GM23248 (cell line): ENCODE measurements around the gene HHEX.

Experiments used
- EZH2 ChIP-seq: fragments of 200-600 bp; sonication (generic); IDR thresholded peaks from 2 replicates; pipeline ENCODE4 v1.6.1; 2018; ENCODE audit warnings: antibody characterized with exemption, mild to moderate bottlenecking; ENCODE audit not compliant: insufficient read depth, poor library complexity, severe bottlenecking
- EZH2phosphoT487 ChIP-seq: fragments of 200-600 bp; sonication (generic); IDR thresholded peaks from 2 replicates; pipeline ENCODE4 v1.6.1; 2018; ENCODE audit warnings: antibody characterized with exemption, moderate library complexity, mild to moderate bottlenecking, low read depth; ENCODE audit not compliant: insufficient read depth

DNA sequence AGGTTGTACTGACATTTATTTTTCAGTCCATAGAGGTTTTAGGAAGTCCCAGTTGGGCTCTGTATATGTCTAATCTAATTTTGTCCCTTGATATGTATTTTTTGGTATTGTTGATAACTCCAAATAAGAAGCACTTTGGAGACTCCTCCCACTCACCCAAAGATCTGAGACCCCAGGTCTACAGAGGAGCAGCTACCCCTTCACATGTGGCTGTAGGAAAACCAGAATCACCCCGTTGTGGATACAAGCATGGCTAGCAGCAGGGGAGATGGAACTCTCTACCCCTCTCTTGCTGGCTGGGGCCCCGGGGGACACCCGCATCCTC, 9.4 kb downstream of the HHEX start:
- TF ChIP-seq EZH2phosphoT487: no peak
- TF ChIP-seq EZH2: no peak
